Endodermal cell (in vitro differentiated cells): ENCODE measurements around the gene MNAT1. TPM values are rescaled to one million over a fixed set of nuclear protein-coding genes. Genes with fewer than 3 reads are reported as not detected.

ENCODE experiments used
- DNase-seq: peaks from one replicate; pipeline ENCODE4 v3.0.0-alpha.2; 2017
- H3K27ac ChIP-seq: 2 replicates; pipeline ENCODE4 v1.5.1; 2013; ENCODE audit warnings: mild to moderate bottlenecking, low read depth, low read length, moderate library complexity
- H3K27me3 ChIP-seq: 2 replicates; pipeline ENCODE4 v1.6.1; 2013; ENCODE audit warnings: mild to moderate bottlenecking, low read length, moderate library complexity; ENCODE audit not compliant: insufficient read depth, control insufficient read depth, poor library complexity, severe bottlenecking
- H3K36me3 ChIP-seq: 2 replicates; pipeline ENCODE4 v1.7.0; 2013; ENCODE audit warnings: mild to moderate bottlenecking, low read length, moderate library complexity; ENCODE audit not compliant: control insufficient read depth, insufficient read depth
- H3K4me1 ChIP-seq: one replicate; pipeline ENCODE4 v1.7.0; 2013; ENCODE audit warnings: low read length; ENCODE audit not compliant: control insufficient read depth, insufficient read depth
- H3K4me3 ChIP-seq: 2 replicates; pipeline ENCODE4 v1.5.1; 2013; ENCODE audit warnings: mild to moderate bottlenecking, low read length, moderate library complexity
- H3K9ac ChIP-seq: 2 replicates; pipeline ENCODE4 v1.6.1; 2013; ENCODE audit warnings: mild to moderate bottlenecking, low read length, moderate library complexity; ENCODE audit not compliant: poor library complexity, severe bottlenecking; ENCODE audit errors: extremely low read depth
- H3K9me3 ChIP-seq: 2 replicates; pipeline ENCODE4 v1.6.1; 2013; ENCODE audit warnings: mild to moderate bottlenecking, low read length, moderate library complexity; ENCODE audit not compliant: control insufficient read depth
- H3K27ac Mint-ChIP-seq: 2 replicates; pipeline ENCODE4 v1.8.0; 2020; ENCODE audit warnings: mixed read lengths
- H3K27me3 Mint-ChIP-seq: 2 replicates; pipeline ENCODE4 v1.8.0; 2021; ENCODE audit warnings: mild to moderate bottlenecking, mixed read lengths; ENCODE audit not compliant: insufficient read depth
- H3K36me3 Mint-ChIP-seq: 2 replicates; pipeline ENCODE4 v1.8.0; 2020; ENCODE audit warnings: low read depth, mixed read lengths
- H3K4me1 Mint-ChIP-seq: 2 replicates; pipeline ENCODE4 v1.8.0; 2020; ENCODE audit warnings: mixed read lengths
- H3K4me3 Mint-ChIP-seq: 2 replicates; pipeline ENCODE4 v1.8.0; 2020; ENCODE audit warnings: mild to moderate bottlenecking, moderate library complexity, mixed read lengths
- H3K9me3 Mint-ChIP-seq: 2 replicates; pipeline ENCODE4 v1.8.0; 2020; ENCODE audit warnings: mild to moderate bottlenecking, mixed read lengths
- WGBS, 2 experiments: methylation state at CpG; one replicate each; pipeline versions ENCODE4 v1.1.5 to v1.1.7; 2013; ENCODE audit warnings: missing lambda C conversion rate in 2 of 2, mixed read lengths in 1 of 2; ENCODE audit not compliant: insufficient coverage in 1 of 2, insufficient read length in 1 of 2; 5-methylcytosine and 5-hydroxymethylcytosine counted together
- total RNA-seq, 2 donors: library from RNA; stranded (reverse); fragmentation: NEBNext Ultra II Directional in 1 of 2; extraction: Animal tissue kit (Norgen Biotek cat#: 25700) in 1 of 2; gene quantifications; 2 replicates in 1 of 2; 3 replicates in 1 of 2; pipeline ENCODE4 v1.2.1, GENCODE V29; 2021
- TF ChIP-seq, protein P1 (sequence below): fragments of 200-600 bp; sonication (generic); conservative IDR thresholded peaks from 2 replicates; pipeline ENCODE4 v1.5.0; 2021; ENCODE audit warnings: antibody characterized with exemption, mild to moderate bottlenecking

Gene MNAT1
- total RNA-seq, 2 donors from 2014 or later = 36.8 to 42.6 TPM

DNA sequence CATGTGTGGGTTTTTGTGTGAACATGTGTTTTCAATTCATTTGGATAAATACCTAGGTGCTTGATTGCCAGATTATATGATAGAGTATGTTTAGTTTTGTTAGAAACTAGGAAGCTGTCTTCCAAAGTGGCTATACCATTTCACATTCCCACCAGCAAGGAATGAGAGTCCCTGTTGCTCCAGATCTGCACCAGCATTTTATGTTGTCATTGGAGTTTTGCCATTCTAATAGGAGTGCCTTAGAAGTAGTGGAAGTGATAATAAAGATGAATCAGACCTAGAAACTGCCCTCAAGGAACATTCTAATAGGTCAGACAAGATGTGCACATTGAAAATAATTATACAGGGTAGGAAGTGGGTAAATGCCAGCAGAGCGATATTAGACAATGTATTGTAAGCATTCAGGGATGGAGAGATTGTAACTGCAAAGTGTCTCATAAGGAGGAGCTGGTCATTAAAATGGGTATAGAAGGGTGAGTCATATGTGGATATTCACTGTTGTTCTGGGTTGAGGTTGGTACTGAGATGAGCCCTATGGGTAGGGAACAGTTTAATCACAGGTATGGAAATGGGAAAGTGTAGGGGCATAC lies 71.4 kb downstream of the MNAT1 start:
- H3K9me3 Mint-ChIP-seq = peaks cover 2% of the 10 kb centered on the region
- no peaks in the 10 kb centered on the region for H3K27me3 Mint-ChIP-seq
- Histone ChIP-seq H3K4me3 (no peak overlapping the region), H3K27me3 (no peaks in the 10 kb centered on the region), H3K4me1 (no peaks in the 10 kb centered on the region), H3K9ac (no peak overlapping the region), H3K36me3 (peaks cover 12% of the 10 kb centered on the region), H3K9me3 (no peaks in the 10 kb centered on the region), H3K27ac (no peak overlapping the region)
- TF ChIP-seq, protein P1, sequence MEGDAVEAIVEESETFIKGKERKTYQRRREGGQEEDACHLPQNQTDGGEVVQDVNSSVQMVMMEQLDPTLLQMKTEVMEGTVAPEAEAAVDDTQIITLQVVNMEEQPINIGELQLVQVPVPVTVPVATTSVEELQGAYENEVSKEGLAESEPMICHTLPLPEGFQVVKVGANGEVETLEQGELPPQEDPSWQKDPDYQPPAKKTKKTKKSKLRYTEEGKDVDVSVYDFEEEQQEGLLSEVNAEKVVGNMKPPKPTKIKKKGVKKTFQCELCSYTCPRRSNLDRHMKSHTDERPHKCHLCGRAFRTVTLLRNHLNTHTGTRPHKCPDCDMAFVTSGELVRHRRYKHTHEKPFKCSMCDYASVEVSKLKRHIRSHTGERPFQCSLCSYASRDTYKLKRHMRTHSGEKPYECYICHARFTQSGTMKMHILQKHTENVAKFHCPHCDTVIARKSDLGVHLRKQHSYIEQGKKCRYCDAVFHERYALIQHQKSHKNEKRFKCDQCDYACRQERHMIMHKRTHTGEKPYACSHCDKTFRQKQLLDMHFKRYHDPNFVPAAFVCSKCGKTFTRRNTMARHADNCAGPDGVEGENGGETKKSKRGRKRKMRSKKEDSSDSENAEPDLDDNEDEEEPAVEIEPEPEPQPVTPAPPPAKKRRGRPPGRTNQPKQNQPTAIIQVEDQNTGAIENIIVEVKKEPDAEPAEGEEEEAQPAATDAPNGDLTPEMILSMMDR = no peak
- no peak for DNase-seq
- 95 to 100% methylated on average over 1 of the region's 1 CpG for WGBS, 2 experiments
- peaks cover 12% of the 10 kb centered on the region for H3K36me3 Mint-ChIP-seq
- H3K27ac Mint-ChIP-seq = no peak overlapping the region
- no peaks in the 10 kb centered on the region for H3K4me1 Mint-ChIP-seq
- no peak overlapping the region for H3K4me3 Mint-ChIP-seq

DNA sequence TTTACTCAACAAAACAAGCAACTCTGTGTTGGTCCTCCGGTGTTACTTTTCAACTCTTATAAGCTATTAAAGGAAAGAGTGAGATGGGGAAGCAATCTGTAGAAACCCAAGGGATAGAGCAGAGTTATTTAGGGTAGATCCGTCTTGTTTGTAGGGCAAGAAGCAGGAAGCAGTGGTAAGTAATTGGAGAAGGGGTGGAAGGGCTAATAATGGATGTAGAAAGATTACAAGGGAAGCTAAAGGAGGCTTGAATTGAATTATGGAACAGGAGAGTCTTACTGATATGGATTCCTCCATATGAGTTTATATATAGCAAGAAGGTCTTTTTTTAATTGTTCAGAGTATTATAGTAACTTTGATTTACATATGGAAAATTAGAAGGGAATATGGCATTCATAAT lies 72.7 kb downstream of the MNAT1 start:
- Histone ChIP-seq H3K36me3 (peaks cover 16% of the 10 kb centered on the region), H3K9me3 (no peaks in the 10 kb centered on the region), H3K27ac (no peak overlapping the region), H3K27me3 (no peaks in the 10 kb centered on the region), H3K9ac (no peak overlapping the region), H3K4me1 (no peaks in the 10 kb centered on the region), H3K4me3 (no peak overlapping the region)
- Mint-ChIP-seq H3K4me3 (no peak overlapping the region), H3K27ac (no peak overlapping the region), H3K36me3 (peaks cover 12% of the 10 kb centered on the region), H3K27me3 (no peaks in the 10 kb centered on the region), H3K9me3 (peaks cover 2% of the 10 kb centered on the region), H3K4me1 (no peaks in the 10 kb centered on the region)
- TF ChIP-seq, protein P1 = no peak
- 92 to 100% methylated on average over 1 to 2 of the region's 2 CpGs for WGBS, 2 experiments
- DNase-seq = no peak

DNA sequence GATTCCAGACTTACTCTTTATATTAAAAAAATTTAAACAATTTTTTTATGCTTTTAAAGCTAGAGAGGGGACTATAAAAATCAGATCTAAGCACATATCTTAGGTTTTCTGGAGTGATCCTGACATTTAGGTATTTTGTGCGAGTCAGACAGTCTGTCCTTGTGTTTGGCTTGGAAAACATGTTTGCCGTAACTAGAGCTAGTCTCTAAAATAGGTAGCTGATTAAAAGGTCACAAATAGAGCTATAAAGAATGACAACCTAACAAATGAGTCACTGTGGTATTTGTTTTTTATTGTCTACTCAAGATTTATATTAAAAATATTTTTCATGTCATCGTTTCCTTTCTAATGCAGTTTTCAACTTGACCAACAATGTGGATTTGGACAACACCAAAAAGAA lies 73.4 kb downstream of the MNAT1 start:
- DNase-seq = no peak
- no peaks in the 10 kb centered on the region for H3K27me3 ChIP-seq
- peaks cover 2% of the 10 kb centered on the region for H3K9me3 Mint-ChIP-seq
- H3K36me3 Mint-ChIP-seq = peaks cover 14% of the 10 kb centered on the region
- TF ChIP-seq, protein P1 = no peak
- H3K4me3 Mint-ChIP-seq = no peak overlapping the region
- H3K27ac Mint-ChIP-seq = no peak overlapping the region
- H3K4me3 ChIP-seq = no peak overlapping the region
- no peaks in the 10 kb centered on the region for H3K4me1 Mint-ChIP-seq
- WGBS, 2 experiments = 88 to 97% methylated on average over 1 to 3 of the region's 3 CpGs
- peaks cover 22% of the 10 kb centered on the region for H3K36me3 ChIP-seq
- H3K27ac ChIP-seq = no peak overlapping the region
- no peaks in the 10 kb centered on the region for H3K9me3 ChIP-seq
- H3K27me3 Mint-ChIP-seq = no peaks in the 10 kb centered on the region
- no peak overlapping the region for H3K9ac ChIP-seq
- H3K4me1 ChIP-seq = no peaks in the 10 kb centered on the region
